DMS 273 treated with DMSO at 0.1 percent for 48 hours (cell line): Measurements from ENCODE around the gene CCDC88B.

ENCODE experiments used
- DNase-seq: peaks from one replicate; lab custom pipeline; 2025; lab: John Stamatoyannopoulos, UW

Gene CCDC88B

DNA sequence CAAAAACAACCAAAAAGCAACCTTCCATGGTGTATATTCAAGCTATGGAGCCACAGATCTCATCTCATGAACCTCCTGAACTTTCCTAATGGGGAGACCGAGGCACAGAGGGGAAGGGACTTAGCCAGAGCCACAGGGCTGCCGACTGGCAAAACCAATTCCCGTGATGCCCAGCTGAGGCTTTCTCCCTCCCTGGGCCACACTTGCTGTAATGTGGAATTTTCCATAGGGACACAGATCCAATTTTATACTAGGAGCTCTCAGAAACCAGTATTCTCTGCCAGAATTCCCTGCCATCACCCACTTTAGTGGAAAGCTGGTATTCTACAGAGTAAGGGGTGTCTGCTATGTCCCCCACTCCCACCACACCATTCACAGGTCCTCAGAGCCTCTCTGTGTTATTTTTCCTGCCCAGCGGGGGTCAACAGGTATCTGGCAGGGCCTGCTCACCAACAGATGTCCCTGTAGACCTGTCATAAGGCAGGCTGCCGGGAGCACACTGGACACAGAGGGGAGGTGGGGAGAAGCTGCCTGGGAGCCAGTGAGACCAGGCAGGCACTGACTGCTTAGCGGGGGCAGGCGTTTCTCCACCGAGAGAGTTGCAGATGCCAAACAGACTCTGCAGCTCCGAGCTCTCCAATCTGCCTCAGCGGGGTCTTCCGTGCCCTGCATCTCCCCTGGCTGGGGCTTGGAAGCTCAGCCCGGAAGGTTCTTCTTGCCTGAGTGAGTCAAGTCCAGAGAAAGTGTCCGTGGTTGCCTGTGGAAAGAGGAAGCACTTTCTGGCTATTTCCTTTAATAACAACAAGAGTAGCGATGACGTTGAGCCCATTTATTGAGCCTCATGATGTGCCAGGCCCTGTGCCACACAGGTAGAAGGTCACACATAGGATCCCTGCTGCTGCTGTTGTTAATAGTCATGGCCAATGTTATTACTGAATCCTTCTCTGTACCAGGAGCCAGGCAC is 45.3 kb downstream of the CCDC88B start:
- DNase-seq, result no peak

DNA sequence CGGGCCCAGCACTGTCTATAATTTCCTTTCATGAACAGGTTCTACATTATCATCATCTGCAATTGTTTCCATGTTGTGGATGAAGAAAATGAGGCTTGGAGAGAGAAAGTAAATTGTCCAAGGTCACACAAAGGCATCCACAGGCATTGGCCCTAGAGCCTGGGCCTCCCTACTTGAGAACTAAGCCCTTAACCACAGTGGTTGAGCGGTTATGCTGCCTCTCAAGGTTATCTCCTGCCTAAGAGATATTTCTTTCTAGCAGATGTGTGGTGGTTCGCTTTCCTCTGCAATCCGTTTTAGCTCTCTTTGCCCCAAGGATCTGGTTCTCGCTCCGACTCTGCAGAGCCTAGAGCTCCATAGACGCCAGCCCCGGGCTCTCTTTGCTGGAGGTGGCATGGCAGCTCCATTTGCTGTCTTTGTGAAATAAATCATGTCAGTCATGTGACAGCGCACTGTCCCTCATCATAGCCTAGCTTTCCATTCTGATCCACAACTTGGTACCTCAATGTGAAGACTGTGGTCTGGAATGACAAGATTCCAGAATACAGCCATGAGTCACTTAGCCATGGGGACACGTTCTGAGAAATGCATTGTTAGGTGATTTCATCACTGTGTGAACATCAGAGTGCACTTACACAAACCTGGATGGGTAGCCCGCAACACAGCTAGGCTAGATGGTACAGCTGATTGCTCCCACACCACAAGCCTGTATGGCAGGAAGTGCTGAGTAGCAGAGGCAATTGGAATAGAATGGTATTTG is 46.1 kb downstream of the CCDC88B start:
- DNase-seq, result no peak

DNA sequence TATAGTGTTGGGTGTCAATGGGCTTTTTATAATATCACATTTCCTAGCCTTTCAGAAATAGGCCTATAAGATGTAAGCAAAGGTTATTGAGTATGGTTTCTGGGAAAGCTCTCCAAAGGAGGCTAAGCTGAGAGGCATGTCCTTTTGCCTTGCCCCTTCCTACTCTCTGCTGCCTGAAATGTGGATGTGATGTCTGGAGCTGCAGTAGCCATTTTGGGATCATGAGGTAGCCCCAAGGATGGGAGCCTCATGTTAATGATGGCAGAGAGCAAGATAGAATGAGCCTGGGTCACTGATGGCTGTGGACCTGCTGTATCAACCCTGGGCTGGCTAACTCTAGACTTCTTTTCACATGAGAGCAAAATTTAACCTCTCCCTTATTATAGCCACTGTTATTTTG is 47.9 kb downstream of the CCDC88B start:
- no peak for DNase-seq

DNA sequence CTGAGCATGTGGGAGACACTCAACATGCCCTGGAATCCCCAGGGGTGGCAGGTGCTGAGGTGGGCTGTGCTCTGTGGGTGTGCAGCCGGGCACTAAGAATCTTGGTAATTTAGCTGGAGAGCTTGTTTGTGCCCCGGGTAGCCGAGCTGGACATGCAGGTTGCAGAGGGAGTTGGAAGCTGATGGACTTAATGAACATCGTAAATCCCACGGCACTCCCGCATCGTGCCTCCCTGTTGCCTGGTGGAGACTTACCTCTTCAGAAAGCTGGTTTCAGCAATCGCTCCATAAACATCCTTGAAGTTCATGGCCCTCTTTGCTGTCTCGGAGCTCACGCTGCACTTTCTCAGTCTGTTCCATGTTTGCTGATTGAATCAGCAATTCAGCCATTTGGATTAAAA is 48.9 kb downstream of the CCDC88B start:
- DNase-seq, result no peak

DNA sequence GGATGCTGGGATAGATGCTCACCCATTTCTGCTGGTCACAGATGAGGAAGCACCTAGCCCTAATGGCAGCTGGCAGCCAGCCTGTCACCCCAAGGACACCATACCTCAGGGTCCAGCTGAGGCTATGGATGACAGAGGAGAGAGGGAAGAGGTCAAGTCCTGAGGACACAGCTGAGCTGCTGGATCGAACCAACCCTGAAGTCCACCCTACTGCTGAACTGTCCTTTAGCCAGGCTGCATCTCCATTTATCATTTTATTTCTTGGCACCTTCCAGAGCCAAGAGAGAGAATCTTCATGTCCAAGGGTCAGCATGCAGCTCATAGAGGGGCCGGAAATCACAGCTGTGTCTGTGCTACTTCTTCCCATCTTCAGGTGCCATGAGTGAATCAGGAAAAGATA is 49.8 kb downstream of the CCDC88B start:
- DNase-seq, result no peak

DNA sequence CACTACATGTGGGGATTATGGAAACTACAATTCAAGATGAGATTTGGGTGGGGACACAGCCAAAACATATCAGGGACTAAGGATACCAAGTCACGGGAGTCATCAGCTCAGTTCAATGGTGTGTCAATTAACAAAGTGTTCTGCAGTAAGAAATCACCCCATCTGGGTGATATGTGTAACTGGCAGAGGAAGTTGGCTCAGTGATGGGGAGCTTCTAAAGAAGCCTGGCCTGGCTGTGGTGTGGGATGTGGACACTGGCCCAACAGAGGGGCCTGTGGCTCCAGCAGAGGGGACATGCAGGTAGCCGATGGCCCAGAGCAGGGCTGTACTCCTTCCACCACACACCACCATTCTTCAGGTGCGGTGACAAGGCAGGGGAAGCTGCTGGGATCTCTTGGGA is 50.6 kb downstream of the CCDC88B start:
- DNase-seq, result no peak

DNA sequence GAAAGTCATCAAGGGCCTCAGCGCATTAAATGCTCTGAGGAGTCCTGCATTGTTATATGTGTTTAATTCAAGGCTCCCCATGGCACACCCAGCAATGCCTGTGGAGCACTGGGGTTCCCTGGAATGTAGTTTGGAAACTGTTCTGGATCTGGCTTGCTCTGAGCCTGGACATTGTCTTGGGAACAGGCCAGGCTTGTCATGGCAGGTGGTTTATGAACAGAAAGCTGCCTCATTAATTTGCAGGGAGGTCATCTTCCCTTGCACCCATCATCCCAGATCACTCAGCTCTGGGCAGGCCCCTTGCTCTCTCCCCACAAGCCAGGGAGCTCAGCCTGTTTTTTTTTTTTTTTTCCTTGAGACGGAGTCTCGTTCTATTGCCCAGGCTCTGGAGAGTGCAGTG is 51.8 kb downstream of the CCDC88B start:
- no peak for DNase-seq

DNA sequence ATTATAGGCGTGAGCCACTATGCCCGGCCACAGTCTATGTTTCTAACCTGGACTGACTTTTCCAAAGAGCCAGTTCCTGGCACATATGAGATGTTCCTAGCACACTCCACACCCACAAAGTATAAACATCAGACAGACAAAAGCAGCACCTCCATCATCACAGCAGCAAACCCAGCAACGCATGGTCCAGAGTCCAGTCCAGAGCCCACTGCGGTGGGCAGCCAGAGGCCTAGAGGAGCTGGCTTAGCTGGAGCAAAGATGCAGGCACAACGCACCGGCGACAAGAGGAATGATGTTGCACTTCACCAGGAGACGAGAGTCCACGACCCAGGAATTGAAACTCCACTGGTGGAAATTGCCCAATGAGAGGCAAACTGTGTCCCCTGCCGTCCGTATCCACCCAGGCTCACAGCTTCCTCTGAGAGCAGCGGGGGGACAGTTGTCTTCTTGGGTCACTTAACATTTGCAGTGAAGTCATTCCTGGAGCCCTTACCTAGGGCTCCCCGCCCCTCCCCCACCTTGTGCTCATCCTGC is 55.6 kb downstream of the CCDC88B start:
- no peak for DNase-seq

DNA sequence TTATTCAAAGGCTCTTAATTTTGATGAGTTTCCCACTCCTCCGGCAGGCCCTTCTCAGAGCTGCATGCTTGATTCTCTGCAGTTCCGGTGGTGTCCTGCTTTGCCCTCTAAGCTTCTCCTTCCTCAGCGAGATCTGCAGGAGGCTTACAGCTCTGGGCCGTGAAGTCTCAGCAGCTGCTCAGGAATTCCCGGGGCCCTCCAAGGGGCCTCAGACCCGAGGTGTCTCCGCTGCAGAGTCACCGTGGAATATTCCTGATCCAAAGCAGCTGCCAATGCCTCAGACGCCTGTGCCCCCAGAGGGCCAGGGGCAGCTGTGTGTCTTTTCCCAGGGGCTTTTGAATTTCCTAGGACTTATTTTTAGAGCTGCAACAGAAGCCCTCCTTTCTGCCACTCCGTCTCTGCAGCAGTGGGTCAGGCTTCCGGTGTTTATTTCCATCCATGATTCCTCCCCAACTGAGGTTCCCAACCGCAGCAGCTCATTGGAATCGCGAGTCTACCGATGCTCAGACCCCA is 56.1 kb downstream of the CCDC88B start:
- no peak for DNase-seq

DNA sequence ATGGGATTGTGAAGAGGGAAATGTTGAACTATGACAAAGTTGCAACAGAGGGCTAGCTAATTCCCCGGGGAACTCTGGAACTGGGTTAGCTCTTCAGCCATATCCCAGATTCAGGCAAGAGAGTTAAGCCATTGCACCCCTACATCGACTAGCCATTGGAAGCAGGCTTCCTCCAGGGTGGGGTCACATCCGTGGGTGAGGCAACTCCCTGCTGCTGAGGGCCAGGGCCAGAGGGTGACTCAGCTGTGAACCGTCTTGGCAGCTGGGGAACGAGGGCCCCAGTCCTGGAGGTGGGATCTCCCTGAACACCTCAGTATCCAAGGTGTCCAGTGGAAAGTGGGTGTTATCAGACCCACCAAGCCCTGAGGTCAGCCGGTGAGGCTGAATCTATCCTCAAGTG is 60.1 kb downstream of the CCDC88B start:
- DNase-seq, result no peak

DNA sequence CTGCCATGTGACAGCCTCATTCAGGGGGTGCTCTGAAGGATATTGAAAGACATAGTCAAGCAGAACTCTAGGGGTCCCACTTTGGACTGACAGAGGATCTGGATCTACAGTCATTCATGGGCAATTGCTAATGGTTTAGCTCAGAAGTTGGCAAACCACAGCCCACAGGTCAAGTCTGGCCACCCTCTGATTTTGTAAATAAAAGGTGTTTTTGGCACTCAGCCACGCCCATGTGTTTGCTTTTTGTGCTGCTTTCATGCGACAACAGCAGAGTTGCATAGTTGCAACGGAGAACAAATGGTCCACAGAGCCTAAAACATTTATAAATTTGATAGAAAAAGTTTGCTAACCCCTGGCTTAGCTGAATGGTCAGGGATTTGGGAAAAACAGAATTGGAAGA is 60.7 kb downstream of the CCDC88B start:
- DNase-seq, result no peak

DNA sequence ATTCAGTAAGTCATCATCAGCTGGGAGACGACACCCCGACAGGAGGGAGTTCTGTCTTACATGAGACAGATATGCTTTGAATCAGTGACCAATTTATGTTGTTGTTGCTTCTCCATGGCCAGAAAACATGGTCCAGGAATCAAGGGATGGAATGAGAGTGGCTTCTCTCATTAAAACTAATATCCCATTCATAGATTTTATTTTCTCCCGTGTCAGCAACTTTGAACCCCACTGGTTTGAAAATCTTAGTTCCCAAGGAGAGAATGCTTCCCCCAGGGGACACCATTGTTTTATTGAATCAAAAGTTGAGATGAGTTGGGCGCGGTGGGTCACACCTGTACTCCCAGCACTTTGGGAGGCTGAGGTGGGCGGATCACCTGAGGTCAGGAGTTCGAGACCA is 61.8 kb downstream of the CCDC88B start:
- DNase-seq, result no peak

DNA sequence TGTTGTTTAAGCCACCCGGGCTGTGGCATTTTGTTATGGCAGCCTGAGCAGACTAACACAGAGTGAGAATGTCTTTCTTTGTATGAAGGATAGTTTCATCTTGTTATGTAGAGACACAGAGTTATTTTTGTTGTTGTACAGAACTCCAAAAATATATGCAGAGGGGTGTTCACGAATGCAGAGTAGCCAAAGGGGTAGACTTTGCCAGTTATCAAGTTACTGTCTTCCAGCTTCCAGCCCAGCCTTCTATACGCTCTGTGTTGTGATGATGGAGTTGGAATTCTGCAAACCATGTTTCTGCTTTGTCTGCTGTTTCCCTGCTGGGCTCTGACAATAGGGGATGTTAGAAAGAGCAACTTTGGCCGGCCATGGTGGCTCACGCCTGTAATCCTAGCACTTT is 63.1 kb downstream of the CCDC88B start:
- DNase-seq, result no peak

DNA sequence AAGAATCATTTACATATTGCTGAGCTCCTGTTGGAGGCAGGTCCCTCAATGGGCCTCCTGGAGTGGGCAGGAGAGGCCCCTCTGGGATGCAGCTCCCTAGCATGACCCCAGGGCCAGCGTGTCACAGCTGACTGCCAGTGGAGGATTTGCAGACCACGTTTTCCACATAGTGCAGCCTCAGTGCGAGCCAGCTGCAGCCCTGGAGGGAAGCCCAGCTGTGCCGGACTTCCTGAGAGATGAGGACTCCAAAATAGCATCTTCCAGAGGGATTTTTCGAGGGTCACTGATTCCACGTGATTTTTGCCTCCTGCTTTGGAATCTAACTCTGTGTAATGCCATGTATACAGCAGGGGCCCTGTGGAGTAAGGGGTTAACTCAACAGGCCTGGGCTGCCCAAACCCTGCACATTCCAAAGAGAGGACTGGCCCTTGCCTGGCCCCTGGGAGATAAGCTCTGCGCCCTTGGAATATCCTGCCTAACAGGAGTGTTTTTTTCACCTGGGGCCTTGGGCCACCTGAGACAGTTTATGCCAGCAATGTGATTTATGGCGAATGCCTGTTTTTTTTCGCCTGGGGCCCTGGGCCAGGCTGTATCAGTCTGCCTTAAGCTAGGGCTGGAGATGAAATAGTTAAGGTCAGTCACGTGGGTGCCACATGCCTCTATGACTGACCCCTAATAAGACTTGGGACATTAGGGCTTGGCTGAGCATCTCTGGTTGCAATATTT is 66.4 kb downstream of the CCDC88B start:
- DNase-seq, result no peak
